Hypothalamus (tissue), 51 donors: ENCODE data around the gene PYDC1.

Experiments
- DNase-seq, 51 donors: peaks; one replicate each; lab custom pipeline; 2025; lab: John Stamatoyannopoulos, UW

PYDC1 gene

DNA sequence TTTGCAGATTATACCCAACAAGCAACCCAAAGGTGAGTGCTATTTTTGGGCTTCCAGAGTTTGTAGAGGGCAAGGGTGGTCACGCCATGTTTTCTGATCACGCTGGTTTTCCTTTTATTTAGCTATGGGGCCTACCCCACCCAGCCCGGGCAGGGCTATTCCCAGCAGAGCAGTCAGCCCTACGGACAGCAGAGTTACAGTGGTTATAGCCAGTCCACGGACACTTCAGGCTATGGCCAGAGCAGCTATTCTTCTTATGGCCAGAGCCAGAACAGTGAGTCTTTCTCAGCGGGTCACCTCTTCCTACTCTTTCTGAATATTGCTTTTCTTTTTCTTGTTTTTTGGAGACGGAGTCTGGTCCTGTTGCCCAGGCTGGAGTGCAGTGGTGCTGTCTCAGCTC is 34.5 kb downstream of the PYDC1 start:
- no peak for DNase-seq

DNA sequence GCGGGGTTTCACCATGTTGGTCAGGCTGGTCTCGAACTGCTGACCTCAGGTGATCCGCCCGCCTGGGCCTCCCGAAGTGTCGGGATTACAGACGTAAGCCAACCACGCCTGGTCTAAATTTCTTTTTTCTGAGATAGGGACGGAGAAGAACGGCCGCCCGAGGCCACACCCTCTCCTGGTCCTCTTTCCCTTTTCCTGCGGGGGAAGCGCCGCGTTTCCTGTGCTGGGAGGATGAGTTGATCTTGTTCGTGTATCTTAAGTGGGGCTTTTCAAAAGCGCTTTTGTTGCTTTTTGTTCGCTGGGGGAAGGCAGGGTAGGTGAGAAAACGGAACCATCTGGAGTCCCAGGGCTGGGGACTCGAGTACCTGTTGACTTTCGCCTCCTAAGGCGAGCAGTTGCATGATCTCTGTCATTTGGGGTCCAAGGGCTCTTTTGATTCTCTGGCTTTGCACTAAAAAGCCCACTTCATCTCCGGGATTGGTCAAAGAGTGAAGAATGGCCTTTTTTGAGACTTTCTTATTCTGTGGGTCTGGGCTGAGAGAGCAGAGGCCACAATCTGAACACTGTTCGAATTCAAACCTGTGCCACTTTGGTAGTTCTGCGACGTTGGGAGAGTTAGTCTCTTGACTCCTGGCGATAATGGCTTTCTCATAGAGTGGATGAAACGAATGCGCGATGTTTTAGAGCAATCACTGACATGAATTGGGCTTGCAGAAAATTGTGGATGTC is 35.7 kb downstream of the PYDC1 start:
- peak in 2 of 51 donors; percentile 16 to 24 for DNase-seq

DNA sequence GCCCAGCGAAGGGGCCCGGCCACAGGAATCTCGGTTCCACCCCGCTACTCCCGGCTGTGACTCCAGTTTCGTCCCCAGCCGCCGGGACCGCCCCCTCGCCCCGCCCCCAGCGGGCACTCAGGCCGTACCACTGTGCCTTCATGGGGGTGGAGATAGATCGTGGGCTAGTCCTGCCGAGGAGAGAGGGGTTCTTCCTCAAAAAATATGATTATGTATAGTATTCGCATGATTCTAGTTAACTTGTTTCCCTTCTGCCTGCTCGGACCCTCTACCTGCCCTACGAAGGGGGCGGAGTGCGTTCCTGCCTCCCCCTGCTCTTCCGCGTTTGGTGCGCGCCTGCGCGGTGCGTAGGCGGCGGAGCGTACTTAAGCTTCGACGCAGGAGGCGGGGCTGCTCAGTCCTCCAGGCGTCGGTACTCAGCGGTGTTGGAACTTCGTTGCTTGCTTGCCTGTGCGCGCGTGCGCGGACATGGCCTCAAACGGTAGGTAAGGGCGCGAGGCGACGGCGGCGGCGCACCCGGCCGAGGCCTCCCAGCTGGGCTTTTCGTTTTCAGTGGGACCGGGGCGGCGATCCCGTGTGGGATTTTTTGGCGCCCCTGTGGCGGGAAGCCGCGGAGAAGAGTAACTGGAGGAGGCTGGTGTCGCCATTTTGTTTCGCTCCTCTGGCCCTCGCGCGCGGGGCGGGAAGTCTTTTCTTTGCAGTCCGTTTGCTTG is 37.0 kb downstream of the PYDC1 start, which contains the start of gene FUS:
Gene FUS, plus strand, starts transcription at position 393 of the 713 bp plus-strand sequence. Its CDS starts 76 bp downstream, at position 469.
- DNase-seq: peak; percentile 68 to 96 (median 89)

DNA sequence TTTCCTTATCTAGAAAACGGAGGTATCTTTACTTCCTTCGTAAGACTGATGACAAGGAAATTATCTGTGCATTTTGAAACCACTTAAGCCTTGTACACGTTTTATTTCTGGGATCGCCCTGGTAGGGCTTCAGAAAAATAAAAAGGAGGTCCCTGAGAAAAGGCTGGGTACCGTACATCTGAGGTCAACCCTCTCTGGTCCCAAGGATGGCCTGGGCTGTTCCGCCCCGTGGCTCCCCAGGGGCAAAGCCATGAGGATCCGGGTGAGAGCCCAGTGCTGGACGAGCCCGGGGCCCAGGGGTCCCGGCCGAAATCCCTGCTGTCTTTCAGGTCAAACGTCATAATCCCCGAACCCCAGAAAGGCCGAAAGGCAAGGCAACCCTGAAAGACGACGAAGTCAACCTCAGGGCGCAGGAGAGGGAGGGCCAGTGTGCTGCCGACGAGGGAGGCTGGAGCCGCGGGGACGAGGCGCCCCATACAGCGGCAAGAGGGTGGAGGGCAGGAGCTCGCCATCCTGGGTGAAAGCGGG is 37.7 kb downstream of the PYDC1 start:
- DNase-seq: peak in 1 of 51 donors; percentile 72

DNA sequence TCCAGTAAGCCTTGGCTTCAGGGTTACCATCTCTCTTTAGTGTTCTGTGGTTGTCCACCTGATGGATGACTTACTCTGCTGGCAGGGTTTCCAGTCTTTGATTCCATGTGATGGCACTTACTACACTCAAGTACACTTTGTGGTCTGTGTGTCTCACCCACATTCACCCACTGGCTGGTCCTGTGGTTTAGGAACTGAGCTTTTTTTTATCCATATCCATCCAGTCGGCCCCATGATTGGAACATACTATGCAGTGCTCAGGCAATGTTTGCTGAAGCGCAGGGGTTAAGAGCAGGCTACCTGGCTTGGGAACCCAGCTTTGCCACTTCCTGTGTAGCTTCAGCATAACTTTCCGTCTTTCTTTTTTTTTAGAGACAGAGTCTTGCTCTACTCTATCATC is 39.8 kb downstream of the PYDC1 start:
- no peak for DNase-seq

DNA sequence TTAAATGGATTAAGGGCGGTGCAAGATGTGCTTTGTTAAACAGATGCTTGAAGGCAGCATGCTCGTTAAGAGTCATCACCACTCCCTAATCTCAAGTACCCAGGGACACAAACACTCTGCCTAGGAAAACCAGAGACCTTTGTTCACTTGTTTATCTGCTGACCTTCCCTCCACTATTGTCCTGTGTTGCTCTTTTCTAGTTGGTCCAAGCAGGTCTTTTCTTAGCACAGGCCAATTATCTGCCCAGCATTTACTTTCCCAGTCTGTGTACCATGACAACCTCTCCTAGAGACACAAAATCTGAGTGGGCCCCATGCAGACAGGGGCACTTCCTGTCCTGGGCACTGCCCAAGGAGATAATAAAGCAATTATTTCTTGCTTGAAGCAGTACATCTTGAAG is 46.9 kb downstream of the PYDC1 start:
- DNase-seq: peak in 1 of 51 donors; percentile 2

DNA sequence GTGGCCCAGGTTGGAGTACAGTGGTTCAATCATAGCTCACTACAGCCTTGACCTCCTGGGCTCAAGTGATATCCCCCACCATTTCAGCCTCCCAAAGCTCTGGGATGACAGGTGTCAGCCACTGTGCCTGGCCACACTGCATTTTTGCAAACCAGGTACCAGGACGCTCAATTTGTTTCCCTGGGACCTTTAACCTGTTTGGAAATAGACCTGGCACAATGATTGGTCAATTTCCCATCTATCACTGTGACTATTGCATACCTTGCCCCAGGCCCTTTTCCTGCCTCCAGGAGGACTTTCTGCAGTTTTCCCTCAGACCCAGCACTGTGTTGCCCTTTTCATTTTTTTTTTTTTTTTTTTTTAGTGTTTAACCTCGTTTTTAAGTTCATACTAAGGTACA is 48.1 kb downstream of the PYDC1 start:
- no peak for DNase-seq

DNA sequence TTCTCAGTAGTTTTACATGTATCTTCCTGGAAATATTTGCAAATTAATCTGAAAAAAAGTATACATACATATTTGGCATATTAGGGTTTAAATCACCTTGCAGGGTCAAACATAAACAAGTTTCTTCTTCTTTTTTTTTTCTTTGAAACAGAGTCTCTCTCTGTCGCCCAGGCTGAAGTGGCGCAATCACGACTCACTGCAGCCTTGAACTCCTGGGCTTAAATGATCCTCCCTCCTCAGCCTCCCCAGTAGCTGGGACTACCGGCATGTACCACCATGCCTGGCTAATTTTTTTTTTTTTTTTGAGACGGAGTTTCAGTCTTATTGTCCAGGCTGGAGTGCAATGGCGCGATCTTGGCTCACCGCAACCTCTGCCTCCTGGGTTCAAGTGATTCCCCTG is 49.6 kb downstream of the PYDC1 start:
- DNase-seq: no peak
